ENCODE results near the gene RADIL. TPM values are rescaled to one million over a fixed set of nuclear protein-coding genes. Genes with fewer than 3 reads are reported as not detected.
"Not testable (repeated sequence)": the region's sequence is repeated elsewhere in the genome, so short reads cannot be mapped to it uniquely, and the experiment has no call there.

Gene RADIL
- total RNA-seq = 2.4 TPM

- DNase-seq (ENCODE audit: low spot score) = peak; percentile 86
Observed at GRCh38 chr7:4883372-4884144, at the start of gene RADIL. TSS of gene RADIL (minus strand) at chr7:4883716. CDS start at chr7:4878139, 5,577 bp downstream.

- peak; percentile 56 for DNase-seq (ENCODE audit: low spot score)
Observed at GRCh38 chr7:4931943-4932342, 48.4 kb upstream of the RADIL start.

- no peak for DNase-seq (ENCODE audit: low spot score)
Observed at GRCh38 chr7:4929005-4929404, 45.5 kb upstream of the RADIL start.

GRCh38 chr7:4928445-4928844, 44.9 kb upstream of the RADIL start:
- no peak for DNase-seq (ENCODE audit: low spot score)

- no peak for DNase-seq (ENCODE audit: low spot score)
Observed at GRCh38 chr7:4919969-4920766, 36.7 kb upstream of the RADIL start.

GRCh38 chr7:4916113-4916512, 32.6 kb upstream of the RADIL start:
- DNase-seq (ENCODE audit: low spot score) = no peak

- no peak for DNase-seq (ENCODE audit: low spot score)
Observed at GRCh38 chr7:4911111-4911828, 27.8 kb upstream of the RADIL start.

- DNase-seq (ENCODE audit: low spot score) = no peak
Observed at GRCh38 chr7:4906682-4907081, 23.2 kb upstream of the RADIL start.

GRCh38 chr7:4905171-4905570, 21.7 kb upstream of the RADIL start:
- no peak for DNase-seq (ENCODE audit: low spot score)

GRCh38 chr7:4904346-4904745, 20.8 kb upstream of the RADIL start:
- no peak for DNase-seq (ENCODE audit: low spot score)

- DNase-seq (ENCODE audit: low spot score) = no peak
Observed at GRCh38 chr7:4895766-4896165, 12.2 kb upstream of the RADIL start.

- no peak for DNase-seq (ENCODE audit: low spot score)
Observed at GRCh38 chr7:4894482-4894881, 11.0 kb upstream of the RADIL start.

- no peak for DNase-seq (ENCODE audit: low spot score)
Observed at GRCh38 chr7:4893929-4894475, 10.5 kb upstream of the RADIL start.

- DNase-seq (ENCODE audit: low spot score) = not testable (repeated sequence)
Observed at GRCh38 chr7:4893188-4893587, 9.7 kb upstream of the RADIL start.

GRCh38 chr7:4891522-4891921, 8.0 kb upstream of the RADIL start:
- DNase-seq (ENCODE audit: low spot score) = not testable (repeated sequence)

GRCh38 chr7:4889682-4890081, 6.2 kb upstream of the RADIL start:
- DNase-seq (ENCODE audit: low spot score) = no peak

GRCh38 chr7:4888161-4888560, 4.6 kb upstream of the RADIL start:
- no peak for DNase-seq (ENCODE audit: low spot score)

GRCh38 chr7:4886671-4887070, 3.2 kb upstream of the RADIL start:
- no peak for DNase-seq (ENCODE audit: low spot score)

- no peak for DNase-seq (ENCODE audit: low spot score)
Observed at GRCh38 chr7:4885317-4885807, 1.8 kb upstream of the RADIL start.

GRCh38 chr7:4884164-4884563, 648 bp upstream of the RADIL start:
- DNase-seq (ENCODE audit: low spot score) = no peak

- no peak for DNase-seq (ENCODE audit: low spot score)
Observed at GRCh38 chr7:4883033-4883371, 514 bp downstream of the RADIL start.

All from mucosa of gallbladder (tissue), 1 donor.